NCI-H345 treated with DMSO at 0.1 percent for 48 hours (cell line): ENCODE data around the gene GP9.
"Not testable (repeated sequence)": the region's sequence is repeated elsewhere in the genome, so short reads cannot be mapped to it uniquely, and the experiment has no call there.

Experiments
- DNase-seq: peaks from one replicate; lab custom pipeline; 2025; ENCODE audit not compliant: unreplicated experiment; lab: John Stamatoyannopoulos, UW

Gene GP9

GRCh38 chr3:129106866-129107565, 46.4 kb downstream of the GP9 start:
- DNase-seq = no peak

GRCh38 chr3:129107793-129108192, 47.2 kb downstream of the GP9 start:
- DNase-seq = no peak

GRCh38 chr3:129111076-129111780, 50.6 kb downstream of the GP9 start:
- DNase-seq = not testable (repeated sequence)
